Measurements from ENCODE around the gene DST. TPM values are rescaled to one million over a fixed set of nuclear protein-coding genes. Genes with fewer than 3 reads are reported as not detected.

DST gene
- total RNA-seq, 1 experiment from 2014 or later: 144 TPM

DNA sequence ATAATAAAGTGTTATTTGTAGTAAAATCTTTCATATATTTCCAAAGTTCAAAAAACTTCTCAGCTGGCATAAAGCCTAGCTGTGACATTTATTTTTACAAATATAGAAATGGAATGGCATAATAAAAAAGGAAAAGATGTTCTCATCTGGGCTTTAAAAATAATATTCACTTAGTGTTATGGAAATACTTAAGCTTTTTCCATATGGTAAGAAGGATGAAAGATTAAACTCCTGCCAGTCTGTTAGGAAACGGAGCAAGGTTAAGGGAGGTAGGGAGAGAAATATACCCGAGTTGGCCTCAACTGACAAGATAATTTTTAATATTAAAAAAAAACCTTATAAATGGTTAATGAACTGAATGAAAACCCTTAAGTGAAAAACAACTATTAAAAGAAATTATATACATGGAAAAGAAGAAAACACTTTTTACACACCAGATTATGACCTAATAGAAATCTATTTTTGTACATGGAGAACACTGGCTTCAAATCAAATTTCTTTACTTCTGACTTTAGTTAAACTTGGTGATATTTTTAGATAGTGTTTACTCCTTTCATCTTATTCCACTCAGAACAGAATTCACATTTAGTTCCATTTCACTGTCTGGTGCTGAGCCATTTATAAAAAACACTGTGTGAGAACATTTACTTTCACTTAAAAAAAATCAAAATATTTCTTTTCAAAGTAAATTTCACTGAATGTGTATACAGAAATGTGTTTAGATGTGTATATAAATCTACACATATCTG, 137.0 kb downstream of the DST start:
- H3K9me3 ChIP-seq (ENCODE audit: control insufficient read depth in 1 of 2, insufficient read depth in 1 of 2, low read depth in 1 of 2, low read length in 2 of 2): no peaks in the 10 kb centered on the region
- H3K4me2 ChIP-seq (ENCODE audit: low read length): no peak overlapping the region
- DNase-seq (ENCODE audit: low read depth, low spot score): no peak
- H3K27me3 ChIP-seq (ENCODE audit: insufficient read depth, low read length): no peaks in the 10 kb centered on the region
- H3K27ac ChIP-seq (ENCODE audit: low read depth, low read length): no peak overlapping the region
- no peaks in the 10 kb centered on the region for H3K9me2 ChIP-seq (ENCODE audit: insufficient read depth)
- H2AFZ ChIP-seq (ENCODE audit: low read depth, low read length, poor library complexity, severe bottlenecking): no peak overlapping the region
- ChIA-PET CTCF (no interaction called here), POLR2A (no interaction called here), RAD21 (ENCODE audit: low non-redundant PET in 1 of 2, low total read pairs in 2 of 2, uncharacterized antibody in 2 of 2, unreplicated experiment in 2 of 2) (no interaction called here)
- no peak overlapping the region for H3K9ac ChIP-seq (ENCODE audit: low read length)
- no peak overlapping the region for H3K4me3 ChIP-seq (replicated peaks in 1 of 2; ENCODE audit: low read depth in 1 of 2, low read length in 2 of 2)
- TF ChIP-seq ELF1 (IDR thresholded peaks at IDR 0.05; ENCODE audit: borderline replicate concordance, low read depth): no peak
- TF ChIP-seq, protein P1, sequence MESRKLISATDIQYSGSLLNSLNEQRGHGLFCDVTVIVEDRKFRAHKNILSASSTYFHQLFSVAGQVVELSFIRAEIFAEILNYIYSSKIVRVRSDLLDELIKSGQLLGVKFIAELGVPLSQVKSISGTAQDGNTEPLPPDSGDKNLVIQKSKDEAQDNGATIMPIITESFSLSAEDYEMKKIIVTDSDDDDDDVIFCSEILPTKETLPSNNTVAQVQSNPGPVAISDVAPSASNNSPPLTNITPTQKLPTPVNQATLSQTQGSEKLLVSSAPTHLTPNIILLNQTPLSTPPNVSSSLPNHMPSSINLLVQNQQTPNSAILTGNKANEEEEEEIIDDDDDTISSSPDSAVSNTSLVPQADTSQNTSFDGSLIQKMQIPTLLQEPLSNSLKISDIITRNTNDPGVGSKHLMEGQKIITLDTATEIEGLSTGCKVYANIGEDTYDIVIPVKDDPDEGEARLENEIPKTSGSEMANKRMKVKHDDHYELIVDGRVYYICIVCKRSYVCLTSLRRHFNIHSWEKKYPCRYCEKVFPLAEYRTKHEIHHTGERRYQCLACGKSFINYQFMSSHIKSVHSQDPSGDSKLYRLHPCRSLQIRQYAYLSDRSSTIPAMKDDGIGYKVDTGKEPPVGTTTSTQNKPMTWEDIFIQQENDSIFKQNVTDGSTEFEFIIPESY (IDR thresholded peaks at IDR 0.05; ENCODE audit: extremely low read depth, insufficient replicate concordance, low read length): no peak
- no peak for TF ChIP-seq JUND (IDR thresholded peaks at IDR 0.05)
- no peak for TF ChIP-seq SP1 (IDR thresholded peaks at IDR 0.05; ENCODE audit: low read depth)
- TF ChIP-seq CTCF (IDR thresholded peaks at IDR 0.05 in 2 of 3, conservative IDR thresholded peaks at IDR 0.05 in 1 of 3; ENCODE audit: borderline replicate concordance in 1 of 3, insufficient read depth in 1 of 3, low read depth in 2 of 3, low read length in 2 of 3): no peak
- TF ChIP-seq TCF7L2 (IDR thresholded peaks at IDR 0.05; ENCODE audit: borderline replicate concordance, extremely low read depth, insufficient read depth, insufficient read length): no peak
- no peaks in the 10 kb centered on the region for H3K79me2 ChIP-seq (ENCODE audit: insufficient read depth, low read length)
- no peaks in the 10 kb centered on the region for H4K20me1 ChIP-seq (ENCODE audit: insufficient read depth)
- no peaks in the 10 kb centered on the region for H3K4me1 ChIP-seq (ENCODE audit: control insufficient read depth in 1 of 2, insufficient read depth in 2 of 2, low read length in 2 of 2)
- no TSS peak for BruUV-seq (replicated peaks)
- no peak for ATAC-seq
- H3K36me3 ChIP-seq (ENCODE audit: control insufficient read depth in 1 of 2, insufficient read depth in 2 of 2, low read length in 2 of 2): peaks cover 8 to 50% of the 10 kb centered on the region in 2 experiments; a peak in 3 of 4 replicates
- intact Hi-C loops (cut with micrococcal nuclease): no loop called here
